OCI-M2 (cell line): Measurements from ENCODE around the gene ARHGAP44.

Experiments used
- DNase-seq: peaks from one replicate; lab custom pipeline; 2025; ENCODE audit not compliant: unreplicated experiment; lab: John Stamatoyannopoulos, UW

Gene ARHGAP44

DNA sequence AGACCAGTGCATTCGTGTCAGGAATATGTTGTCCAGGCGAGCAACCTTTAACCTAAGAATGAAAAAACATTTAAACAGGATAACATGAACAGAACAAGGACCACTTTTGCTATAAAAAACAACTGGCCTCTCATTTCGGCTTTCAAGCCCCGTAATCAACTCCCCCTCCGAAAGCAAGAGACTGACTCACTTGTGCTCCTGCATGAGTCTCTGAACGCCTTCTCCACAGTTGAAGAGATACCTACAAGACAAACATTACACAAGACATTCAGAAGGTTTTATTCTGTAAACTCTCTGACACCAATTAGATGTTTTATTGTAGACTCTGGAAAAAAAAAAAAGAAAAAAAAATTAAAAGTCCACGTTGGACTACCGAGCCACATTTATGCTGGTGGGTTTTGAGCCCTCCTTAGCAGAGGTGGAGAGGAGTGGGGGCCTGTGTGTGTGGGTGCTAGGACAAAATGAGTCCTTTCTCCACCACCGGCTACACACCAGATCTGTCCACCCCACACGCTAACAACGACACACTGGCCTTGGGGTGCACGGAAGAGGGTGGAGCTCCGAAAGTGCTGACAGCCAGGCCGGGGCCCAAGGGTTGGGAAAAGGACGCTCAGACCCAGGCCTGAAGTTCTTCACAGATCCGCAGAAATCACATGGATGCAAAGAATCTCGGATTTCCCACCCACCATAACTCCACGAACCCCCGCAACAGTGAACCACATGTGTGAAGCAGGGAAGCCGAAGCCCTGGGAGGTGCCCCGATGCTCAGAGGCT, 227.8 kb downstream of the ARHGAP44 start:
- no peak for DNase-seq

GRCh38 chr17:13017655-13018459, 228.6 kb downstream of the ARHGAP44 start, which contains the start of gene ELAC2:
TSS of gene ELAC2 (minus strand) at chr17:13018027. CDS start at chr17:13017947, 80 bp downstream.
- peak; percentile 84 for DNase-seq

- no peak for DNase-seq
Measured at GRCh38 chr17:13024016-13024415, 234.7 kb downstream of the ARHGAP44 start.

- peak; percentile 30 for DNase-seq
Measured at GRCh38 chr17:13024526-13025257, 235.4 kb downstream of the ARHGAP44 start.

DNA sequence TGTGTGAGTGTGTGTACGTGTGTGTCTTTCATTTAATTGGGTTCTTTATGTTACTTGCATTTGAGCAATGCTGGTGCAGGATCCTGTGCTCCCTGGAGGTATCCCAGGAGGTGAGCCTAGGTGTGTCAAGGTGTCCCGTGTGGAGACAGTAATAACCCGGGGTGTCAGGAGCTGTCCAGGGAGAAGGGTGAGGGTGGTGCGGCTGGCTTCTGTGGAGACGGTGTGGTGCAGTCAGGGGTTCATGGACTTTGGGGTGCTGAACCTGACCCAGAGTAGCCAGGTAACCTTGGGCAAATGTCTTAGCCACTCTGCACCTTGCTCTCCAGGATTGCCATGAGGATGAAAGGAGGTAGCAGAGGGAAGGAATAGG, 235.9 kb downstream of the ARHGAP44 start:
- no peak for DNase-seq

DNA sequence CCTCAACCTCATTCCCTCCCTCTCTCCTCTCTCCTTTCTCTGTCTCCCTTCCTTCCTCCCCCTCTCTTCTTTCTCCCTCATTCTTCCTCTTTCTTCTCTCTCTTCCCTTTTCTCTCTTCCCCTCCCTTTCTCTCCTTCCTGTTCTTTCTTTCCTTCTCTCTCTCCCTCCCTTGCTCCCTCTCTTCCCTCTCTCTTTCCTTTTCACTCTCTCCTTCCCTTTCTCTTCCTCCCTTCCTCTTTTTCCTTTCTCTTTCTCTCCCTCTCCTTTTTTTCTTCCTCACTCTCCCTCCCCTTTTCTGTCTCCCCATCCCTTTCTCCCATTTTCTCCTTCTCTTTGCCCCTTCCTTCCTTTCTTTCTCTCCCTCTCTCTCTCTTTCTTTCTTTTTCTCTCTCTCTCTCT, 236.4 kb downstream of the ARHGAP44 start:
- DNase-seq, result no peak

DNA sequence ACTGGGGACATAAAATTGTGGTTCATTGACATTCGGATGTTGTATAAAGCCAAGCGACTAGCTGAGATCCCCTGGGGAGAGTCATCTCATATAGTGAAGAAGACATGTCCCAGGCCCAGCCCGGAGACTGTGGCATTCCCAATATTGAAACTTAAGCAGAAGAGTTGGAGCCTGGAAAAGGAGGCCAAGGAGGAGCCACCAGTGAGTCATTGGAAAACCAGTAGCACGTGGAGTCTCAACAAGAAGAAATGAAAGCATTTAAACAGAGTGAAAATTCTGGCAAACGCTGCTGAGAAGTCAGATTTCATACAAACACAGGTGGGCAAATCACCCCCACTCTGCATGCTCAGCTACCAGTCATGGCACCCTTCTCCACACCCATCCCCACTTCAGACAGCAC, 237.9 kb downstream of the ARHGAP44 start:
- no peak for DNase-seq

DNA sequence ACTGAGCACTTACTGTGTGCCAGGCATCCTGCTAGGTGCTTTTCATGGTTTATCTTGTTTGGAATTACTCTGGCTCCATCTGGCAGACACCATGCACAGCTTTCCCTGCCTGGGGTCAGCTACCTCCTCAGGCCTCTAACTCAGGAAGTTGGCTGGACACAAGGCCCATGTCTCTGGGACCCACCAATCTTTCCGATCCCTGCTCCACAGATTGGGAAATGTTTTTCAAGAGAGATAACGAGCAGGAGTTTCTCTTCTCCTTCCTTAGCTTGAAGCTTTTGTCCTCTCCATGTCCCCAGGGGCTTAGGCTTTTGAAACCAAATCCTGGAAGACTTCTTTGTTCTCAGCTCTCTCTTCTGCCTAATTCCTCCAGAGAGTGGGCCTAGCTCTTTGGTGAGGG, 240.0 kb downstream of the ARHGAP44 start:
- no peak for DNase-seq

DNA sequence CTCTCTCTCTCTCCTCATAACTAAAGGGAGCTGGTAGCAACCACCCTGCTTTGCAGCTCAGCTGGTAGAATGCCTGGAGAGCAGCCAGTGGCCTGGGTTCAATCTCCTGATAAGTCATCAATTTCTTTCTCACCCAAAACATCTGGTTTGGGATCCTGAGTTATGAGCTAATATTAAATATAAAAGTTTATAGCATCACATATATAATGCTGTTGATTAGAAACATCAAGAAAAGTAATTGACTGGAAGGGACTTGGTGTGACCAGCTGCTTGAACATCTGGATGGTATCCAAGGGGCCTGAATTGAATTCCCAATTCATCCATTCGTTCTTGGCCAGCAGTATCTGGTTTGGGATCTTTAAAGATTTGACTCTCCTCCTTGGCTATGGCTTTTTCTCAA, 240.8 kb downstream of the ARHGAP44 start:
- DNase-seq, result no peak

GRCh38 chr17:13030459-13031300, 241.4 kb downstream of the ARHGAP44 start:
- no peak for DNase-seq

DNA sequence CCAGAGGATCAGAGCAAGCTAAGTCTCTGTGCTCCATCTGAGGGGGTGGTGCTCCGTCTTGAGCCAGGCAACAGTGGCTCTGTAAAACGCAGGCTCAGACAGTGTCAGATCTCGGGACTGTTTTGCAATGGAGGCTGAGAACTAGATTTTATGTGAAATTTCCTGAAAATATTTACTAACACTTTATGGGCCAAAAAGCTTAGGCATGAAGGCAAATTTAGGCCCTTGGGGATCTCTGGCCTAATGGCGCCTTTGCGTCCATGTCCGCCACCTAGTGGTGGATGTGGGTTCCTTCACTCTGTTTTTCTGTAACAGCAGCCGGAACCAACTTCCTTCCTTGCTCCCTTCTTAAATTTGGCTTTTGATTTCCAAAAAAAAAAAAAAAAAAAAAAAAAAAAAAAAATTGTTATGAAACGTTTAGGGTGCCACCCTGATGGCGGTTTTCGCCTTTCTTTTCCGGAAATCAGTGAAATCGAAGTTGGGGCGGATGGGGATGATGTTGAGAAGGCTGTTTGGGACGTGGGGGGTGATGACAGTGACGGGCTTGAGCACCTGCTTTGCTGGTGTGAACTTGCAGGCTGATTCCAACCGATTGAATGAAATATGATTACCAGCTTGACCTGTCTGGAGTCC, 242.5 kb downstream of the ARHGAP44 start:
- DNase-seq, result no peak

DNA sequence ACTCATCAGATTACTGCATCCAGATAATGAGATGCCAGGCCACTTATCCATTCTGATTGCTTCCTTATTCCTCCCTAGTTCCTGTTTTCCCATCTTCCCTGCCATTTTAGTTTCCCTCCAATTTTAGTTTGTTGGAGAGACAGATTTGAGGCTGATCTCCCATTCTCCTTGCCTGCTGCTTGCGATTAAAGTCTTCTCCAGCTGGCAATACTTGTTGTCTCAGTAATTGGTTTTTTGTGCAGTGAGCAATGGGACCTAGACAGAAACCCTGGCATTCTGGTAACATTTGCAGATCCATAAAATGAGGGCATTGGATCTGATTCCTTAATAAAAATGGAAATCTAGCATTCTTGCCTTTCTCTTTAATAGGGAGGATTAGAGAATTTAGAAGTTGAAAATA, 246.1 kb downstream of the ARHGAP44 start:
- DNase-seq, result no peak

DNA sequence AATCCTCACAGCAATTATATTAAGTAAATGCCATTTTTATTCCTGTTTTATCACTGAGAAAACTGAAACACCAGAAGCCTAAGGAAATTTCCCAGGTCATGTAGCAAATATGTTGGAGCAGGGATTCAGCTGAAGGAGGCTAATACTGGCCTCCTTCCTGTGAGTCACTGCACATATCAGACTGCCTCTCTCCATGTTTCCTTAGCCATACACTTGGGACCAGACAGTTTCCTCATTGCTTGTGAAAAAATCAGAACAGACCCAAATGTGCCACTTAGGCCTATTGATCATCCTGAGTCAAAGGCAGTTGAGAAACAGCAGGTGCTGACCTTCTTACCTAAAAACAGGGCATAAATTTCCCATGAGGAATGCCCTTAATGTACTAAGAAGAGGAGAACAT, 247.5 kb downstream of the ARHGAP44 start:
- no peak for DNase-seq

- no peak for DNase-seq
Measured at GRCh38 chr17:13038931-13039665, 249.8 kb downstream of the ARHGAP44 start.
